ENCODE measurements around the gene TRPC4AP. TPM values are rescaled to one million over a fixed set of nuclear protein-coding genes. Genes with fewer than 3 reads are reported as not detected.
A peak's percentile ranks its signal among the peaks of the same experiment; 100 is the strongest.
"Not testable (repeated sequence)": the region's sequence is repeated elsewhere in the genome, so short reads cannot be mapped to it uniquely, and the experiment has no call there.

Gene TRPC4AP
- total and polyA plus RNA-seq, 12 donors = 33.8 to 87.2 (median 78.1) TPM

DNA sequence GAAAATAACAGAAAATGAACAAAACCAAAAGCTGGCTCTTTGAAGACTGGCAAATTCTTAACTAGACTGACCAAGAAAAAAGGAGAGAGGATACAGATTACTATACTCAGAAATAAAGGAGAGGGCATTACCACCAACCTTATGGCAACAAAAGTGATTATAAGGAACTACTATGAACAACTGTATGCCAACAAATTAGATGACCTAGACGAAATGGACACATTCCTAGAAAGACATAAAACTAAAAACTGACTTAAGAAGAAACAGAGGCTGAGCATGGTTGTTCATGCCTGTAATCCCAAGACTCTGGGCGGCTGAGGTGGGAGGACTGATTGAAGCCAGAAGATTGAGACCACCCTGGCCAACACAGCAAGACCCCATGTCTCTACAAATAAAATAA, 33.5 kb downstream of the TRPC4AP start:
- H3K27me3 ChIP-seq = no peaks in the 10 kb centered on the region
- DNase-seq = no peak
- no peaks in the 10 kb centered on the region for H3K9me3 ChIP-seq (replicated peaks in 1 of 3)
- no peak overlapping the region for H3K27ac ChIP-seq
- peaks cover 0 to 5% of the 10 kb centered on the region in 2 donors for H3K36me3 ChIP-seq (replicated peaks in 1 of 2)
- no peak overlapping the region for H3K4me3 ChIP-seq
- 94 to 97% (median 97%) methylated on average over 2 of the region's 2 CpGs for WGBS, 4 donors
- intact Hi-C loops (cut with DNase I) = no loop called here
- TF ChIP-seq, protein P1, sequence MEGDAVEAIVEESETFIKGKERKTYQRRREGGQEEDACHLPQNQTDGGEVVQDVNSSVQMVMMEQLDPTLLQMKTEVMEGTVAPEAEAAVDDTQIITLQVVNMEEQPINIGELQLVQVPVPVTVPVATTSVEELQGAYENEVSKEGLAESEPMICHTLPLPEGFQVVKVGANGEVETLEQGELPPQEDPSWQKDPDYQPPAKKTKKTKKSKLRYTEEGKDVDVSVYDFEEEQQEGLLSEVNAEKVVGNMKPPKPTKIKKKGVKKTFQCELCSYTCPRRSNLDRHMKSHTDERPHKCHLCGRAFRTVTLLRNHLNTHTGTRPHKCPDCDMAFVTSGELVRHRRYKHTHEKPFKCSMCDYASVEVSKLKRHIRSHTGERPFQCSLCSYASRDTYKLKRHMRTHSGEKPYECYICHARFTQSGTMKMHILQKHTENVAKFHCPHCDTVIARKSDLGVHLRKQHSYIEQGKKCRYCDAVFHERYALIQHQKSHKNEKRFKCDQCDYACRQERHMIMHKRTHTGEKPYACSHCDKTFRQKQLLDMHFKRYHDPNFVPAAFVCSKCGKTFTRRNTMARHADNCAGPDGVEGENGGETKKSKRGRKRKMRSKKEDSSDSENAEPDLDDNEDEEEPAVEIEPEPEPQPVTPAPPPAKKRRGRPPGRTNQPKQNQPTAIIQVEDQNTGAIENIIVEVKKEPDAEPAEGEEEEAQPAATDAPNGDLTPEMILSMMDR (IDR thresholded peaks at IDR 0.05) = no peak
- TF ChIP-seq POLR2A (IDR thresholded peaks at IDR 0.05) = no peak
- peaks cover 0 to 8% of the 10 kb centered on the region in 2 donors for H3K4me1 ChIP-seq (replicated peaks in 1 of 2)

DNA sequence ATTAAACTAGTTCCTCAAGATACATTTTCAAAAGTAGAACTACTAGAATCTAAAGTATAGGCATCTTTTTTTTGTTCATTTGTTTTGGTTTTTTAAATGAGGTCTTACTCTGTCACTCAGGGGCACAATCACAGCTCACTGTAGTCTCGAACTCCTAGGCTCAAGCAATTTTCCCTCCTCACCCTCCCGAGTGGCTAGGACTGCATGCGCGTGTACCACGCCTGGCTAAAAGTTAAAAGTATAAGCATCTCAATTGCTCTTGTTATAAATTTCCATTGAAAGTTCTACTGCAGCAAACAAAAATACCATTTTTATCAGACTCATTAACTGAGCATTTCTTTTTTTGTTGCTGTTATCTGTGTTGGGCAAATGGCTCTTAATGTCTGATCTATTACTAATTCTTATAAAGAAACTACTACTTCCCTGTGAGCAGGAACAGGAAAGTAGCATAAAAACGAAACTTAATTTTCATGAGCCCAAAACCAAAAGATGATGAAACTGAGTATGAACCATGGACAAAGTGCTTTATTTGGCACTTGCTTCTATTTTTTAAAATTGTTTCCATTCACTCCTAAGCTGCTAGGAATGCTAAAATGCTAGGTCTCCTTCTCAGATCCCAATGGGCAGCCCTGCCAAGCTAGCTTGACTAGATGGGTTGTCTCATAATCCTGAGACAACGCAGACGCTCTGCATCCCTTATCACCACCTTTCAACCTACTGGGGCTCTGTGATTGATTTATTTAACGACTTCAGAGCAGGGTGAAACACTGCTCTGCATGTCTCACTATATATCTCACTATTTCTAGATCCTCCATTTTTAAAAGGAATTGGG, 36.9 kb downstream of the TRPC4AP start:
- TF ChIP-seq POLR2A (IDR thresholded peaks at IDR 0.05) = no peak
- TF ChIP-seq, protein P1 (IDR thresholded peaks at IDR 0.05) = no peak
- no peaks in the 10 kb centered on the region for H3K9me3 ChIP-seq (replicated peaks in 1 of 3)
- H3K4me3 ChIP-seq = no peak overlapping the region
- no peaks in the 10 kb centered on the region for H3K27me3 ChIP-seq
- H3K4me1 ChIP-seq (replicated peaks in 1 of 2) = no peaks in the 10 kb centered on the region
- H3K36me3 ChIP-seq (replicated peaks in 1 of 2) = peaks cover 0 to 5% of the 10 kb centered on the region in 2 donors
- WGBS, 4 donors = 76 to 83% (median 78%) methylated on average over 9 of the region's 9 CpGs
- peak overlapping the region in 1 of 5 donors; percentile 12 for H3K27ac ChIP-seq
- intact Hi-C loops (cut with DNase I) = no loop called here
- no peak for DNase-seq

DNA sequence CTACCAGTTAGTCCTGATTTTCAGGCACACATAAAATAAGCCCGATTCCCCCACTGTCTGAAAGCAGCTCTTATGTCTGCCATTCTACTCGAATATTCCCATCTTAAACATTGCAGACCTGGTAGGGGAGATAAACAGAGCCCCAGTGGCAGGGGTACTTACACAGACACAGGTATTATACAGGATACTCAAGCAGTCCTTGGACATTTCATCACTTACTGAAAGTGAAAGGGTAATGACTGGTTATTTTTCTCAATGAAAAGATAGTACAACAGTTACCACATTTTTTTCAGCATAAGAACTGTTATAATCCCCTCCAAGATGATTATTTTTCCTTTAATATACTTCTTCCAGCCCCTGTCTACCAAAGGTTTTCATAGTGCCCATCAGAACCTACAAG, 37.8 kb downstream of the TRPC4AP start:
- Histone ChIP-seq H3K9me3 (replicated peaks in 1 of 3) (no peaks in the 10 kb centered on the region), H3K27ac (no peak overlapping the region), H3K4me1 (replicated peaks in 1 of 2) (peaks cover 0 to 7% of the 10 kb centered on the region in 2 donors), H3K27me3 (no peaks in the 10 kb centered on the region), H3K4me3 (no peak overlapping the region), H3K36me3 (replicated peaks in 1 of 2) (peaks cover 0 to 7% of the 10 kb centered on the region in 2 donors)
- TF ChIP-seq, protein P1 (IDR thresholded peaks at IDR 0.05) = no peak
- TF ChIP-seq POLR2A (IDR thresholded peaks at IDR 0.05) = no peak
- intact Hi-C loops (cut with DNase I) = no loop called here
- no peak for DNase-seq
- 91 to 100% (median 93%) methylated on average over 2 of the region's 2 CpGs for WGBS, 4 donors

DNA sequence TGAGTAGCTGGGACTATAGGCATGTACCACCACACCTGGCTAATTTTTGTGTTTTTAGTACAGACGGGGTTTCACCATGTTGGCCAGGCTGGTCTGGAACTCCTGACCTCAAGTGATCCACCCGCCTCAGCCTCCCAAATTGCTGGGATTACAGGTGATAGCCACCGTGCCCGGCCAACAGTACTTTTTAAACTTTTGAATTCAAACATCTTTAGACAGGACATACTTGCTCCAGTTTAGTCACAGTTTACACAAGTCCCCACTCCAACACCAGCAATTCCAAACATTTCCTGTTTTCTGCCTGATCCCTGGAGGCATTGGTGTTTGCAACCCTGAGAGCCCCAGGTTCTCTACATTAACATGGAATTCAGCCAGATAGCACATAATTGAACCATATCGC, 40.0 kb downstream of the TRPC4AP start:
- intact Hi-C loops (cut with DNase I); H3K4me1 ChIP-seq (replicated peaks in 1 of 2); DNase-seq; H3K27me3 ChIP-seq; H3K27ac ChIP-seq; H3K4me3 ChIP-seq; H3K9me3 ChIP-seq (replicated peaks in 1 of 3): not testable (repeated sequence)
- 87 to 94% (median 91%) methylated on average over 5 of the region's 5 CpGs for WGBS, 4 donors
- H3K36me3 ChIP-seq (replicated peaks in 1 of 2) = peaks cover 0 to 29% of the 10 kb centered on the region in 2 donors
